H1 (cell line): Measurements from ENCODE around the gene GDPD5. TPM values are rescaled to one million over a fixed set of nuclear protein-coding genes. Genes with fewer than 3 reads are reported as not detected.

ENCODE experiments used
- CTCF ChIA-PET: fragments of 300-600 bp; sonication (Branson Sonifier 250); formaldehyde crosslinking; loops from one replicate; lab custom pipeline; 2021; ENCODE audit not compliant: partially characterized antibody; lab: Charles Lee
- POLR2A ChIA-PET: fragments of 300-600 bp; sonication (Branson Sonifier 250); formaldehyde crosslinking; loops from one replicate; lab custom pipeline; 2021; ENCODE audit warnings: inconsistent platforms; ENCODE audit not compliant: partially characterized antibody; lab: Charles Lee
- DNase-seq, 2 experiments: peaks; one replicate each; pipeline versions ENCODE4 v3.0.0 to v3.0.0-alpha.2; 2010 to 2022; ENCODE audit warnings: low spot score in 2 of 2, low read depth in 1 of 2, mixed read lengths in 1 of 2
- FAIRE-seq: peaks from 2 replicates; lab custom pipeline; 2011; peaks lifted over from hg19 to GRCh38; lab: Jason Lieb, UNC
- H2AFZ ChIP-seq: 2 replicates; pipeline ENCODE4 v1.8.1; 2012; ENCODE audit warnings: low read length, inconsistent platforms
- H2AK5ac ChIP-seq: 2 replicates; pipeline ENCODE4 v1.6.1; 2013; ENCODE audit warnings: low read depth, low read length
- H2BK120ac ChIP-seq: replicated peaks from 2 replicates; pipeline ENCODE3; 2013; ENCODE audit warnings: low read depth, low read length, inconsistent platforms
- H2BK12ac ChIP-seq: 2 replicates; pipeline ENCODE4 v1.6.1; 2013; ENCODE audit warnings: low read depth, low read length
- H2BK15ac ChIP-seq: 2 replicates; pipeline ENCODE4 v1.6.1; 2013; ENCODE audit warnings: low read length
- H2BK20ac ChIP-seq: 2 replicates; pipeline ENCODE4 v1.6.1; 2013; ENCODE audit warnings: low read length
- H2BK5ac ChIP-seq: 2 replicates; pipeline ENCODE4 v1.6.1; 2013; ENCODE audit warnings: low read depth, low read length
- H3K14ac ChIP-seq: 2 replicates; pipeline ENCODE4 v1.6.1; 2013; ENCODE audit warnings: inconsistent platforms; ENCODE audit not compliant: insufficient read length
- H3K18ac ChIP-seq: 2 replicates; pipeline ENCODE4 v1.6.1; 2013; ENCODE audit warnings: low read length; ENCODE audit errors: extremely low read depth
- H3K23ac ChIP-seq: 2 replicates; pipeline ENCODE4 v1.6.1; 2013; ENCODE audit warnings: inconsistent platforms; ENCODE audit not compliant: insufficient read length
- H3K23me2 ChIP-seq: 2 replicates; pipeline ENCODE4 v1.6.1; 2013; ENCODE audit warnings: low read depth, low read length
- H3K27ac ChIP-seq: 2 replicates; pipeline ENCODE4 v1.6.1; 2011; ENCODE audit warnings: low read depth, low read length, inconsistent platforms
- H3K27me3 ChIP-seq, 4 experiments: replicated peaks in 1 of 4; 1 replicate in 1 of 4; 2 replicates in 3 of 4; pipeline versions ENCODE4 v1.6.1 to v1.8.1; 2011 to 2013; ENCODE audit warnings: low read length in 3 of 4, mild to moderate bottlenecking in 3 of 4, inconsistent platforms in 2 of 4, mixed read lengths in 2 of 4, moderate library complexity in 1 of 4; ENCODE audit not compliant: control insufficient read depth in 3 of 4, insufficient read depth in 3 of 4; ENCODE audit errors: extremely low read depth in 1 of 4
- H3K36me3 ChIP-seq, 4 experiments: 2 replicates each; pipeline versions ENCODE4 v1.6.1 to v1.8.1; 2011 to 2013; ENCODE audit warnings: mild to moderate bottlenecking in 4 of 4, low read length in 3 of 4, moderate library complexity in 2 of 4, control low read depth in 1 of 4, inconsistent platforms in 1 of 4; ENCODE audit not compliant: insufficient read depth in 4 of 4, control insufficient read depth in 2 of 4
- H3K4ac ChIP-seq: replicated peaks from 2 replicates; pipeline ENCODE3; 2013; ENCODE audit warnings: low read length, low read depth, mixed read lengths, inconsistent platforms; ENCODE audit not compliant: insufficient read length
- H3K4me1 ChIP-seq, 4 experiments: replicated peaks in 1 of 4; 1 replicate in 1 of 4; 2 replicates in 3 of 4; pipeline versions ENCODE4 v1.6.1 to v1.8.1; 2011 to 2013; ENCODE audit warnings: low read length in 3 of 4, inconsistent platforms in 2 of 4, mixed read lengths in 1 of 4; ENCODE audit not compliant: insufficient read depth in 4 of 4, control insufficient read depth in 3 of 4
- H3K4me2 ChIP-seq, 2 experiments: 2 replicates each; pipeline versions ENCODE4 v1.6.1 to v1.8.1; 2011 to 2013; ENCODE audit warnings: low read depth in 2 of 2, low read length in 2 of 2, control low read depth in 1 of 2, inconsistent platforms in 1 of 2, mild to moderate bottlenecking in 1 of 2; ENCODE audit not compliant: insufficient read depth in 1 of 2
- H3K4me3 ChIP-seq, 4 experiments: fragments of 200-600, 300-600 bp in 1 of 4; sonication (generic), shearing (Covaris generic), sonication (Bioruptor Twin) in 1 of 4; 2 replicates each; pipeline versions ENCODE4 v1.5.1 to v1.8.1; 2011 to 2016; ENCODE audit warnings: low read length in 4 of 4, low read depth in 3 of 4, control low read depth in 2 of 4, inconsistent platforms in 2 of 4, mild to moderate bottlenecking in 2 of 4, mixed read lengths in 1 of 4, moderate library complexity in 1 of 4; ENCODE audit not compliant: insufficient read depth in 2 of 4; ENCODE audit errors: extremely low read depth in 1 of 4
- H3K56ac ChIP-seq: replicated peaks from 2 replicates; pipeline ENCODE3; 2013; ENCODE audit warnings: low read depth, mild to moderate bottlenecking, mixed read lengths, low read length, inconsistent platforms; ENCODE audit not compliant: insufficient read length
- H3K79me1 ChIP-seq: 2 replicates; pipeline ENCODE4 v1.6.1; 2013; ENCODE audit warnings: low read depth, low read length, control low read depth
- H3K79me2 ChIP-seq, 2 experiments: 2 replicates each; pipeline versions ENCODE4 v1.6.1 to v1.8.1; 2012 to 2013; ENCODE audit warnings: low read length in 2 of 2, mild to moderate bottlenecking in 2 of 2, inconsistent platforms in 1 of 2; ENCODE audit not compliant: insufficient read depth in 2 of 2, control insufficient read depth in 1 of 2
- H3K9ac ChIP-seq, 4 experiments: replicated peaks in 1 of 4; 1 replicate in 1 of 4; 2 replicates in 3 of 4; pipeline versions ENCODE4 v1.6.1 to v1.8.1; 2011 to 2013; ENCODE audit warnings: low read depth in 3 of 4, low read length in 3 of 4, control low read depth in 2 of 4, mild to moderate bottlenecking in 2 of 4, moderate library complexity in 2 of 4, inconsistent platforms in 1 of 4; ENCODE audit errors: extremely low read depth in 1 of 4
- H3K9me3 ChIP-seq, 2 experiments: 2 replicates each; pipeline versions ENCODE4 v1.6.1 to v1.8.1; 2012 to 2013; ENCODE audit warnings: mild to moderate bottlenecking in 2 of 2, moderate library complexity in 2 of 2, control low read depth in 1 of 2, inconsistent platforms in 1 of 2, low read depth in 1 of 2, low read length in 1 of 2, mixed read lengths in 1 of 2; ENCODE audit not compliant: insufficient read depth in 2 of 2
- H4K20me1 ChIP-seq, 2 experiments: replicated peaks in 1 of 2; 2 replicates each; pipeline versions ENCODE3 to v1.8.1; 2011 to 2013; ENCODE audit warnings: inconsistent platforms in 2 of 2, low read length in 2 of 2, mild to moderate bottlenecking in 1 of 2; ENCODE audit not compliant: insufficient read depth in 2 of 2, control insufficient read depth in 1 of 2
- H4K5ac ChIP-seq: 2 replicates; pipeline ENCODE4 v1.6.1; 2013; ENCODE audit warnings: low read length, low read depth, mixed read lengths, inconsistent platforms; ENCODE audit not compliant: insufficient read length
- H4K8ac ChIP-seq: 2 replicates; pipeline ENCODE4 v1.8.0; 2013; ENCODE audit warnings: mild to moderate bottlenecking, moderate library complexity, low read length, inconsistent platforms; ENCODE audit not compliant: insufficient read depth; ENCODE audit errors: extremely low read depth
- H4K91ac ChIP-seq: replicated peaks from 2 replicates; pipeline ENCODE3; 2013; ENCODE audit warnings: low read length, mixed read lengths, inconsistent platforms; ENCODE audit not compliant: insufficient read length
- MAFK ChIP-seq: IDR thresholded peaks from 2 replicates; pipeline ENCODE4 v1.6.1; 2012; ENCODE audit warnings: low read depth, mild to moderate bottlenecking, improper control_type of control experiment, low read length
- TBP ChIP-seq: IDR thresholded peaks from 2 replicates; pipeline ENCODE4 v1.6.1; 2011; ENCODE audit warnings: low read depth, low read length, improper control_type of control experiment
- WGBS, 2 experiments: shearing (Covaris generic) in 1 of 2; methylation state at CpG; one replicate each; pipeline versions ENCODE4 v1.1.6 to v1.1.7; 2013 to 2015; ENCODE audit warnings: low lambda C conversion rate in 2 of 2, mixed read lengths in 2 of 2, inconsistent platforms in 1 of 2, low coverage in 1 of 2, missing lambda C conversion rate in 1 of 2; ENCODE audit not compliant: insufficient replicate concordance in 2 of 2, insufficient coverage in 1 of 2, insufficient read length in 1 of 2; ENCODE audit errors: extremely low coverage in 1 of 2, missing lambda C conversion rate in 1 of 2; 5-methylcytosine and 5-hydroxymethylcytosine counted together
- polyA plus RNA-seq, 7 experiments: library from polyadenylated mRNA; depleted of rRNA in 3 of 7; stranded (reverse) in 5 of 7; unstranded in 2 of 7; fragments of >200 nt in 5 of 7; fragments of 200-250 nt in 2 of 7; gene quantifications; 1 replicate in 5 of 7; 2 replicates in 1 of 7; 4 replicates in 1 of 7; pipeline versions ENCODE4 v1.2.1 to v1.2.3, GENCODE V29; 2011 to 2013; ENCODE audit warnings: missing spikeins in 2 of 7, mixed read lengths in 2 of 7
- total RNA-seq: library from RNA; stranded (reverse); fragmentation: NEBNext Ultra II Directional; extraction: Animal tissue kit (Norgen Biotek cat#: 25700); gene quantifications from 2 replicates; pipeline ENCODE4 v1.2.1, GENCODE V29; 2021

GDPD5 gene
- total and polyA plus RNA-seq, 2 of the 8 experiments (the other 6 are each of a cell fraction or from before 2014, with no cell fraction given): 7.8 to 8.6 TPM

- no peak for FAIRE-seq
- no peak overlapping the region for H3K4me3 ChIP-seq
- CTCF ChIA-PET: interaction anchor here (1.0 to 21.4 kb wide), 6 partner anchors 9 to 245 kb away, joined by 3 to 176 read pairs (median 6); partner anchors contain the start of gene GDPD5
Measured at GRCh38 chr11:75487365-75487764, 38.4 kb downstream of the GDPD5 start.

More at GRCh38 chr11:75487365-75487764, 38.4 kb downstream of the GDPD5 start:
- Histone ChIP-seq H2AK5ac (no peak overlapping the region), H2BK15ac (no peak overlapping the region), H3K79me1 (no peaks in the 10 kb centered on the region), H3K23me2 (no peaks in the 10 kb centered on the region), H3K27me3 (no peaks in the 10 kb centered on the region), H3K9ac (no peak overlapping the region), H2BK5ac (no peak overlapping the region), H4K91ac (no peak overlapping the region), H4K5ac (no peak overlapping the region), H3K79me2 (no peaks in the 10 kb centered on the region), H4K8ac (no peak overlapping the region; the same call in 1 of the 2 replicates), H3K23ac (no peak overlapping the region), H2BK20ac (no peak overlapping the region), H2BK12ac (no peak overlapping the region), H3K27ac (no peak overlapping the region), H3K18ac (no peak overlapping the region), H3K56ac (no peak overlapping the region), H3K4ac (no peak overlapping the region), H2BK120ac (no peak overlapping the region), H4K20me1 (no peaks in the 10 kb centered on the region), H3K36me3 (no peaks in the 10 kb centered on the region), H3K4me1 (peaks cover 2 to 17% (median 12%) of the 10 kb centered on the region in 4 experiments), H3K4me2 (no peak overlapping the region), H2AFZ (no peak overlapping the region), H3K14ac (no peak overlapping the region), H3K9me3 (no peaks in the 10 kb centered on the region)
- DNase-seq: no peak
- 83% methylated on average over 4 of the region's 4 CpGs; no CpG with 5 or more reads in 1 of the 2 experiments for WGBS, 2 experiments
- POLR2A ChIA-PET: interaction anchor here (0.9 to 2.0 kb wide), 3 partner anchors 9 to 86 kb away, joined by 3 to 6 read pairs (median 5); no protein-coding TSS in a partner anchor
- no peak for TF ChIP-seq TBP
- TF ChIP-seq MAFK: no peak
